ENCODE measurements around the gene JPT1. TPM values are rescaled to one million over a fixed set of nuclear protein-coding genes. Genes with fewer than 3 reads are reported as not detected.

The JPT1 gene
- total RNA-seq, 1 experiment from 2014 or later = 479 TPM

DNA sequence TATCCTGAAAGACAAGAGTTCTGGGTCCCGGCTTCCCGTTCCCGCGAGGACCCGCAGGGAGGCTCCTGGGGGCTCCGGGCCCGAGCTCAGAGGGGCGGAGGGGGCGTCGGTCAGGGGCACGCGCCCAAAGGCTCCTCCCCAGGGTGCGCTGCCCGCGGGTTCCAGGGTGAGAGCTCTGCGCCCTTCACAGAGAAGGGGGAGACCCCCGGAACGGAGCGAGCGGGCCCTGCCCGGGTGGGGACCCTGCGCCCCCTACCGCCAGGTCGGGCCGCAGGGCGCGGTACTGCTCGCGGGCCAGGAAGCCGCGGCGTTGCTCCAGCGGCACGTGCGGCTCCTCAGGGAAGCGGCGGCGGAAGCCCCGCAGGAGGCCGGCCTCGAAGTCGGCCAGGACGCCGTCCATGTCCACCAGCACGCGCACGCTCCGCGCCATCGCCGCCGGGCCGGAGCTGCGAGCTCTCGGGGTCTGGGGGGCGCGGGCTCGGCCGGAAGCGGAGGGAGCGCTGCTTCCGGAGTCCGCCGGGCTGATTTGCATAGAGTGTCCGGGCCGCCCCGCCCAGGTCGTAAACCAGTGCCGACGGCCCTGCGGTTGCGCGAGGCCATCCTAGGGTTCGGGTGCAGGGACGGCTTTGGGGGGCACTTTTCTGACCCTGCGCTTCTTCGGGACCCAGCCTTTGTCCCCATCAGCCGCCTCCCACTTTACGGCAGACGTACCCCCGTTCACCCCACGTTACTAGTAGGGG lies 22.9 kb downstream of the JPT1 start, which contains the start of gene NT5C:
Gene NT5C (minus strand): TSS at position 465 of the 740 bp plus-strand sequence. CDS start 35 bp downstream, at position 430.
- Mint-ChIP-seq H3K27me3 (ENCODE audit: unreplicated experiment) (no peaks in the 10 kb centered on the region), H3K27ac (ENCODE audit: unreplicated experiment) (peak within 1 kb of the TSS; percentile 72), H3K4me1 (ENCODE audit: low read depth, unreplicated experiment) (peaks cover 10% of the 10 kb centered on the region), H3K4me3 (ENCODE audit: low read depth, unreplicated experiment) (peak within 1 kb of the TSS; percentile 82), H3K36me3 (ENCODE audit: insufficient read depth, unreplicated experiment) (peaks cover 81% of the 10 kb centered on the region), H3K9me3 (ENCODE audit: low read depth, unreplicated experiment) (no peaks in the 10 kb centered on the region)
- CTCF ChIA-PET = interaction anchor here (0.9 to 2.4 kb wide), 6 partner anchors 17 to 72 kb away, joined by 3 to 21 read pairs (median 4); no protein-coding TSS in a partner anchor
- TF ChIP-seq, protein P1, sequence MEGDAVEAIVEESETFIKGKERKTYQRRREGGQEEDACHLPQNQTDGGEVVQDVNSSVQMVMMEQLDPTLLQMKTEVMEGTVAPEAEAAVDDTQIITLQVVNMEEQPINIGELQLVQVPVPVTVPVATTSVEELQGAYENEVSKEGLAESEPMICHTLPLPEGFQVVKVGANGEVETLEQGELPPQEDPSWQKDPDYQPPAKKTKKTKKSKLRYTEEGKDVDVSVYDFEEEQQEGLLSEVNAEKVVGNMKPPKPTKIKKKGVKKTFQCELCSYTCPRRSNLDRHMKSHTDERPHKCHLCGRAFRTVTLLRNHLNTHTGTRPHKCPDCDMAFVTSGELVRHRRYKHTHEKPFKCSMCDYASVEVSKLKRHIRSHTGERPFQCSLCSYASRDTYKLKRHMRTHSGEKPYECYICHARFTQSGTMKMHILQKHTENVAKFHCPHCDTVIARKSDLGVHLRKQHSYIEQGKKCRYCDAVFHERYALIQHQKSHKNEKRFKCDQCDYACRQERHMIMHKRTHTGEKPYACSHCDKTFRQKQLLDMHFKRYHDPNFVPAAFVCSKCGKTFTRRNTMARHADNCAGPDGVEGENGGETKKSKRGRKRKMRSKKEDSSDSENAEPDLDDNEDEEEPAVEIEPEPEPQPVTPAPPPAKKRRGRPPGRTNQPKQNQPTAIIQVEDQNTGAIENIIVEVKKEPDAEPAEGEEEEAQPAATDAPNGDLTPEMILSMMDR (IDR thresholded peaks at IDR 0.05; ENCODE audit: unreplicated experiment) = peak; percentile 80
- peak; percentile 85 for DNase-seq
- no TSS peak for BruUV-seq (replicated peaks)
- intact Hi-C loops (cut with micrococcal nuclease; ENCODE audit: unreplicated experiment) = no loop called here

DNA sequence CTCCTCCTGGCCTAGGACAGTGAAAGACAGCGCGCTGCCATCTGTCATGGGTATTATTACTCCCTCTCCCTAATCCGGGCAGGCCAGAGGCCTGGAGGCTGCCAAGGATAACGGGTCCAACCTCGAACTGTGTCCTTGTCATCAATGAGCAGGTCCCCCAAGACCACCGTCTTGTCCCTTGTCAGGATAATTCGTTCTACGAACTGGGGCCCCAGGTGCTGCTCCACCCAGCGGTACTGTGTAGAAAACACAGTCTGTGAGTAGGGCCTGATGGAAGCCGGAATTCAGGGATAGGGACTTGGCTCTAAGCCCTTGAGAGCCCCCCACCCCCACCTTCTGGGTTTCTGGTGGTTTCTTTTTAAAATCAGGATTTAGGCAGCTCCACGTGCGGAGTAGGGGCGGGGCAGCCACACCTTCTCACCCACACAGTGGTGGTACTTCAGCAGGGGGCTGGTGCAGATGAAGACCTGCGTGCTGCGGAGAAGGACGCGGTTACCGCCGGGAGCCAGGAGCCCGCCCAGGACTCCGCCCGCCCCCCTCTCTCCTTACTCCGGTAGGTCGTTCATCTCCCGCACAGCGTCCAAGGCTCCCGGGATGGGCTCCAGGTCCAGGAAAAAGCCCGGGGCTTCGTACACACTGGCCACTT lies 23.6 kb downstream of the JPT1 start:
- CTCF ChIA-PET = interaction anchor here (0.9 to 2.4 kb wide), 5 partner anchors 16 to 71 kb away, joined by 3 to 21 read pairs (median 4); no protein-coding TSS in a partner anchor
- intact Hi-C loops (cut with micrococcal nuclease; ENCODE audit: unreplicated experiment) = no loop called here
- no peaks in the 10 kb centered on the region for H3K9me3 Mint-ChIP-seq (ENCODE audit: low read depth, unreplicated experiment)
- no peaks in the 10 kb centered on the region for H3K27me3 Mint-ChIP-seq (ENCODE audit: unreplicated experiment)
- peak overlapping the region; percentile 82 for H3K4me3 Mint-ChIP-seq (ENCODE audit: low read depth, unreplicated experiment)
- TF ChIP-seq, protein P1 (IDR thresholded peaks at IDR 0.05; ENCODE audit: unreplicated experiment) = peak; percentile 52
- H3K4me1 Mint-ChIP-seq (ENCODE audit: low read depth, unreplicated experiment) = peaks cover 10% of the 10 kb centered on the region
- H3K36me3 Mint-ChIP-seq (ENCODE audit: insufficient read depth, unreplicated experiment) = peaks cover 74% of the 10 kb centered on the region
- DNase-seq = peak; percentile 61
- peak overlapping the region; percentile 72 for H3K27ac Mint-ChIP-seq (ENCODE audit: unreplicated experiment)
- TSS peak; percentile 46 for BruUV-seq (replicated peaks)

DNA sequence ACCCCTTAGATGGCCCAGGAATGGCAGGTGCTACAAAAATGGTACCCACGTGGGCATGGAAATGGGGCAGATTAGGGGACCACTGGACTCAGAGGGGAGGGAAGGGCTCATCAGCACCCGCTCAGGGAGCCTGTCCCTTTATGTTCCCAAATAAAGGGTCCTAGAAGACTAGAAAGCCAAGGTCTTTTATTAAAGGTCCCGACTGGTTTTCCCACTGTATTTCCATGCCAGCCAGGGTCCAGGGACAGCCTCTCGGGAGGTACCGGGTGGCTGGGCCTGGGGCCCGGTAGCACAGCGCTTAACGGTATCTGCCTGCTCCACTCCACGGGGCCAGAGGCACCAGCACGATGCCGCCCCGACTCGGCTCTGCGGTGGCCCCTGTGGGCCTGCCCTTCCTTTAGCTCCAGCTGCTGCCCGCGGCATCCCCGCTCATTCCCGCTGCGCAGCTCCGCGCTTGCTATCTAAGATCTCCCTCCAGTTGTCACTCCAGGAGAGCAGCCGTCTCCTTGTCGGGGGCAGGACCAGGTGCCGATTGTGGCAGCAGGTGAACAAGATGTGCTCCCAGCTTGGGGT lies 24.2 kb downstream of the JPT1 start:
- CTCF ChIA-PET = interaction anchor here (0.9 to 2.4 kb wide), 3 partner anchors 15 to 70 kb away, joined by 4 to 21 read pairs (median 8); no protein-coding TSS in a partner anchor
- Mint-ChIP-seq H3K36me3 (ENCODE audit: insufficient read depth, unreplicated experiment) (peaks cover 70% of the 10 kb centered on the region), H3K4me1 (ENCODE audit: low read depth, unreplicated experiment) (peaks cover 15% of the 10 kb centered on the region), H3K9me3 (ENCODE audit: low read depth, unreplicated experiment) (no peaks in the 10 kb centered on the region), H3K27me3 (ENCODE audit: unreplicated experiment) (no peaks in the 10 kb centered on the region), H3K27ac (ENCODE audit: unreplicated experiment) (peak overlapping the region; percentile 72), H3K4me3 (ENCODE audit: low read depth, unreplicated experiment) (peak overlapping the region; percentile 82)
- DNase-seq = no peak
- intact Hi-C loops (cut with micrococcal nuclease; ENCODE audit: unreplicated experiment) = no loop called here
- TF ChIP-seq, protein P1 (IDR thresholded peaks at IDR 0.05; ENCODE audit: unreplicated experiment) = no peak
- BruUV-seq (replicated peaks) = no TSS peak

DNA sequence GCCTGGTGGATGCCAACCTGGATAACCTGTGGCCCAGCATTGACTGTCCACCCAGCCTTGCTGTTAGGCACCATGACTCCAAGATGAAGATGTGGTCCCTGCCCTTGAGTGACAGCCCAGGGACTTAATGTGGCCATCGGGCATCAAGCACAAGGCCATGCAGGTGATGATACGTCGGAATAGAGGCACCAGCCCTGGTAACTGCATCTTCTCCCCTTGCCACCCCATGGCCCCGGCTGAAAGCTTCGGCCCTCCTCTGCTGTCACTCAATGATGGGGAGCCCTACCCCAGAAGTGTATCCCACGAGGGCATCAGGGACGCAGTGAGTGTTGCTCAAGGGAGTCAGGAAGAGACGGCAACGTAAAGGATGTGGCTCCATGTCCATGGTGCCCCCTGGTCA lies 24.7 kb downstream of the JPT1 start:
- TF ChIP-seq, protein P1 (IDR thresholded peaks at IDR 0.05; ENCODE audit: unreplicated experiment) = no peak
- no peak for DNase-seq
- peaks cover 72% of the 10 kb centered on the region for H3K36me3 Mint-ChIP-seq (ENCODE audit: insufficient read depth, unreplicated experiment)
- no peaks in the 10 kb centered on the region for H3K9me3 Mint-ChIP-seq (ENCODE audit: low read depth, unreplicated experiment)
- intact Hi-C loops (cut with micrococcal nuclease; ENCODE audit: unreplicated experiment) = no loop called here
- CTCF ChIA-PET = interaction anchor here (2.4 kb wide), 1 partner anchor 15 kb away, joined by 21 read pairs; no protein-coding TSS in a partner anchor
- H3K27ac Mint-ChIP-seq (ENCODE audit: unreplicated experiment) = no peak overlapping the region
- H3K4me1 Mint-ChIP-seq (ENCODE audit: low read depth, unreplicated experiment) = peaks cover 21% of the 10 kb centered on the region
- no TSS peak for BruUV-seq (replicated peaks)
- peak overlapping the region; percentile 24 for H3K4me3 Mint-ChIP-seq (ENCODE audit: low read depth, unreplicated experiment)
- H3K27me3 Mint-ChIP-seq (ENCODE audit: unreplicated experiment) = no peaks in the 10 kb centered on the region
